Stomach (tissue), 4 donors: Measurements from ENCODE around the gene SMIM15.

ENCODE experiments used
- CTCF ChIP-seq, 7 experiments: fragments of 450-650 bp in 4 of 7; fragments of 200-600 bp in 3 of 7; sonication (generic) in 3 of 7; IDR thresholded peaks; one replicate each; pipeline ENCODE4 v1.5.1; 2016 to 2019; ENCODE audit warnings: antibody characterized with exemption in 7 of 7, control low read depth in 2 of 7, mild to moderate bottlenecking in 1 of 7
- POLR2A ChIP-seq, 4 donors: fragments of 450-650 bp; IDR thresholded peaks; one replicate each; pipeline ENCODE4 v1.6.1; 2016; ENCODE audit warnings: antibody characterized with exemption in 4 of 4, control low read depth in 2 of 4, mild to moderate bottlenecking in 1 of 4, moderate library complexity in 1 of 4

- TF ChIP-seq CTCF (IDR thresholded peaks at IDR 0.05), result no peak
- TF ChIP-seq POLR2A (IDR thresholded peaks at IDR 0.05), result no peak
These were observed 20.5 kb downstream of the SMIM15 start for GRCh38 chr5:61141801-61142200.
